ENCODE data around the gene RPS27.

DNA sequence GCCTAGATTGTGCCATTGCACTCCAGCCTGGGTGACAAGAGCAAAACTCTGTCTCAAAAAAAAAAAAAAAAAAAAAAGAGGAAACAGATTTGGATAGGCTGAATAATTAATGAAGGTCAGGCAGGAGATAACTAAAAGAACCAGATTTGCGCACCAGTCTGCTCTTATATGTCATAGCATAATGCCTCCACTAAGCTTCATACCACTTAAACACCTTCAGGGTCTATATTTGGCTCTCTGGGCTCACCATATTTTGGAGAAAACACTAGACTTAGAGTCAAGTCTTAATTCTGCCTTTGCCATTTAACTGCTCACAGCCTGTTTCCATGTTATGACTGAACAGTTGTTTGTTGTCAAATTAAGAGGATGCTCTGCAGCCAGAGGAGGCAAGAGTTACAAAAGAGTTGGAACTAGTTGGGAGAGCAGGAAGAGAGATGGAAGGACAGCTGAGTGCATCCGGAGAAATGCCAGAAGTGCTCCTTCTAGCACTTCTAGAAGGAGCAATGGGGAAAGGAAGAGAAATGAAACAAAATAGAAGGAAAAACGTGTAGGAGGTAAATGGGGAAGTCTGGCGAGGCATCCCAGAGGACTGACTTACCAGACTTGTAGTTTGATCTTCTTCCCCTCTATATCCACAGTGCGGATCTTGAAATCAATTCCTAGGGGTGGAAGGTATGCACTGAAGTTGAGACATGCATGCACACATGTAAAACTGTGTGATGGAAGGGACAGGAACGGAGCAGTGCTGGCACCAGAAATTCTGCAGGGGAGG is 6.3 kb upstream of the RPS27 start:
- TF ChIP-seq, protein P1, sequence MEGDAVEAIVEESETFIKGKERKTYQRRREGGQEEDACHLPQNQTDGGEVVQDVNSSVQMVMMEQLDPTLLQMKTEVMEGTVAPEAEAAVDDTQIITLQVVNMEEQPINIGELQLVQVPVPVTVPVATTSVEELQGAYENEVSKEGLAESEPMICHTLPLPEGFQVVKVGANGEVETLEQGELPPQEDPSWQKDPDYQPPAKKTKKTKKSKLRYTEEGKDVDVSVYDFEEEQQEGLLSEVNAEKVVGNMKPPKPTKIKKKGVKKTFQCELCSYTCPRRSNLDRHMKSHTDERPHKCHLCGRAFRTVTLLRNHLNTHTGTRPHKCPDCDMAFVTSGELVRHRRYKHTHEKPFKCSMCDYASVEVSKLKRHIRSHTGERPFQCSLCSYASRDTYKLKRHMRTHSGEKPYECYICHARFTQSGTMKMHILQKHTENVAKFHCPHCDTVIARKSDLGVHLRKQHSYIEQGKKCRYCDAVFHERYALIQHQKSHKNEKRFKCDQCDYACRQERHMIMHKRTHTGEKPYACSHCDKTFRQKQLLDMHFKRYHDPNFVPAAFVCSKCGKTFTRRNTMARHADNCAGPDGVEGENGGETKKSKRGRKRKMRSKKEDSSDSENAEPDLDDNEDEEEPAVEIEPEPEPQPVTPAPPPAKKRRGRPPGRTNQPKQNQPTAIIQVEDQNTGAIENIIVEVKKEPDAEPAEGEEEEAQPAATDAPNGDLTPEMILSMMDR (IDR thresholded peaks at IDR 0.05), result no peak
- TF ChIP-seq POLR2AphosphoS5 (IDR thresholded peaks at IDR 0.05; ENCODE audit: low read depth, low read length), result no peak
